SK-N-MC (cell line): ENCODE data around the gene ANAPC4.

Experiments
- EZH2 ChIP-seq: fragments of 200-600 bp; sonication (generic); IDR thresholded peaks from one replicate; pipeline ENCODE4 v1.6.1; 2017; ENCODE audit warnings: antibody characterized with exemption
- POLR2AphosphoS5 ChIP-seq: IDR thresholded peaks from 2 replicates; pipeline ENCODE4 v1.6.1; 2012; ENCODE audit warnings: mild to moderate bottlenecking, low read depth, low read length, borderline replicate concordance

GRCh38 chr4:25454476-25454875 lies 77.4 kb downstream of the ANAPC4 start:
- TF ChIP-seq POLR2AphosphoS5 (no peak), EZH2 (no peak)
